Parathyroid adenoma (tissue), 2 donors: ENCODE results near the gene ABCB9.

ENCODE experiments used
- H2AFZ ChIP-seq: fragments of 300-600 bp; sonication (generic); one replicate; pipeline ENCODE4 v1.7.0; 2017; ENCODE audit warnings: antibody characterized with exemption, mild to moderate bottlenecking
- H3K27ac ChIP-seq: fragments of 300-600 bp; sonication (generic); one replicate; pipeline ENCODE4 v1.7.0; 2017
- H3K27me3 ChIP-seq: fragments of 300-600 bp; sonication (generic); one replicate; pipeline ENCODE4 v1.7.0; 2017; ENCODE audit warnings: low read length; ENCODE audit not compliant: control insufficient read depth, insufficient read depth
- H3K36me3 ChIP-seq: fragments of 300-600 bp; sonication (generic); one replicate; pipeline ENCODE4 v1.7.0; 2017; ENCODE audit warnings: low read length; ENCODE audit not compliant: control insufficient read depth, insufficient read depth
- H3K4me1 ChIP-seq: fragments of 300-600 bp; sonication (generic); one replicate; pipeline ENCODE4 v1.7.0; 2017; ENCODE audit warnings: control low read depth
- H3K4me2 ChIP-seq: fragments of 300-600 bp; sonication (generic); one replicate; pipeline ENCODE4 v1.7.0; 2017; ENCODE audit warnings: low read length
- H3K4me3 ChIP-seq: fragments of 300-600 bp; sonication (generic); one replicate; pipeline ENCODE4 v1.7.0; 2017; ENCODE audit warnings: low read depth, low read length
- H3K79me2 ChIP-seq: fragments of 300-600 bp; sonication (generic); one replicate; pipeline ENCODE4 v1.7.0; 2017; ENCODE audit warnings: control low read depth
- H3K9ac ChIP-seq: fragments of 300-600 bp; sonication (generic); one replicate; pipeline ENCODE4 v1.7.0; 2017; ENCODE audit warnings: mild to moderate bottlenecking
- H3K9me3 ChIP-seq: fragments of 300-600 bp; sonication (generic); one replicate; pipeline ENCODE4 v1.7.0; 2017; ENCODE audit warnings: low read length; ENCODE audit not compliant: control insufficient read depth
- CTCF ChIP-seq: fragments of 300-600 bp; sonication (generic); IDR thresholded peaks from one replicate; pipeline ENCODE4 v1.7.0; 2017; ENCODE audit warnings: antibody characterized with exemption, mild to moderate bottlenecking
- donor health status: primary hyperparathyroidism.

ABCB9 gene

GRCh38 chr12:122977655-122978392 is 11.6 kb upstream of the ABCB9 start:
- Histone ChIP-seq H3K4me1 (peaks cover 26% of the 10 kb centered on the region), H3K79me2 (peaks cover 15% of the 10 kb centered on the region), H3K4me2 (no peak overlapping the region), H3K4me3 (no peak overlapping the region), H3K27ac (no peak overlapping the region), H3K9me3 (no peaks in the 10 kb centered on the region), H3K27me3 (no peaks in the 10 kb centered on the region), H2AFZ (no peak overlapping the region), H3K36me3 (no peaks in the 10 kb centered on the region), H3K9ac (no peak overlapping the region)
- no peak for TF ChIP-seq CTCF

DNA sequence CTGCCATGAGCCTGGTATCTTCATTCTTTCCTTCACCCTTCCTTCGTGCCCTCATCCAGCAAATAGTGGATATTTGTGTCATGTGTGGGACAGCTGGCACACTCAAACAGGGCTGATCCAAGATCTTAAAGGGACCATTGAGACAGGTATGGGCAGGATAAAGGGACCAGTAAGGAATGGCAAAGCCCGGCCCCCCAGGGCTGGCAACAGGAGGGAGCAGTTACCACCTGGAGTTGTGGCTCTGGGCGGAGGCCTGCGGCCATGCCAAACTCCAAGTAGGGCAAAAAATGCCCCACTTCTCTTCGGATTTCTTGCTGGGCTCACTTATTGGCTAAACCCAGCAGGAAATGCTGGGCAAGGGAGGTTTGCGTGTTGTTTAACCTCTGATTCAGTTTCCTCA is 10.9 kb upstream of the ABCB9 start:
- no peak for TF ChIP-seq CTCF
- H3K79me2 ChIP-seq = peaks cover 15% of the 10 kb centered on the region
- no peaks in the 10 kb centered on the region for H3K36me3 ChIP-seq
- no peak overlapping the region for H3K4me2 ChIP-seq
- no peak overlapping the region for H3K4me3 ChIP-seq
- H3K27ac ChIP-seq = no peak overlapping the region
- H3K9me3 ChIP-seq = no peaks in the 10 kb centered on the region
- no peaks in the 10 kb centered on the region for H3K27me3 ChIP-seq
- H2AFZ ChIP-seq = no peak overlapping the region
- peaks cover 20% of the 10 kb centered on the region for H3K4me1 ChIP-seq
- no peak overlapping the region for H3K9ac ChIP-seq

DNA sequence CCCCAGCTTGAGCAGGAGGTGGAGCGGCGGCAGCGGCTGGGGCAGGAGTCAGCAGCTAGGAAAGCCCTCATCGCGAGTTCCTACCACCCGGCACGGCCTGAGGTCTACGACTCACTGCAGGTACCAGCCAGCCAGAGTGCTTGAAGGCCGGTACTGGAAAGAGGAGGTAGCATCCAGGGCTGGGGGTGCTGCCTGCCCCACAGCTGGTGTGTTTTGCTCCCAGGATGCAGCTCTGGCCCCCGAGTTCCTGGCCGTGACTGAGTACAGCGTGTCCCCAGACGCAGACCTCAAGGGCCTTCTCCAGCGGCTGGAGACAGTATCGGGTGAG is 10.3 kb upstream of the ABCB9 start:
- peaks cover 15% of the 10 kb centered on the region for H3K4me1 ChIP-seq
- no peak overlapping the region for H3K9ac ChIP-seq
- no peak overlapping the region for H3K4me2 ChIP-seq
- H3K9me3 ChIP-seq = no peaks in the 10 kb centered on the region
- H3K36me3 ChIP-seq = no peaks in the 10 kb centered on the region
- no peak overlapping the region for H2AFZ ChIP-seq
- no peak for TF ChIP-seq CTCF
- H3K4me3 ChIP-seq = no peak overlapping the region
- H3K27me3 ChIP-seq = no peaks in the 10 kb centered on the region
- H3K79me2 ChIP-seq = peaks cover 13% of the 10 kb centered on the region
- no peak overlapping the region for H3K27ac ChIP-seq

- Histone ChIP-seq H3K9ac (no peak overlapping the region), H3K4me2 (peak overlapping the region; percentile 100), H3K27me3 (no peaks in the 10 kb centered on the region), H2AFZ (no peak overlapping the region), H3K4me1 (peaks cover 15% of the 10 kb centered on the region), H3K9me3 (no peaks in the 10 kb centered on the region), H3K27ac (no peak overlapping the region), H3K36me3 (no peaks in the 10 kb centered on the region), H3K4me3 (peak overlapping the region; percentile 100), H3K79me2 (peaks cover 13% of the 10 kb centered on the region)
- TF ChIP-seq CTCF = no peak
Measured at GRCh38 chr12:122975790-122976647, 9.8 kb upstream of the ABCB9 start.
